Suprapubic skin (tissue), 4 donors: ENCODE data around the gene SSTR3. TPM values are rescaled to one million over a fixed set of nuclear protein-coding genes. Genes with fewer than 3 reads are reported as not detected.
"Not testable (repeated sequence)": the region's sequence is repeated elsewhere in the genome, so short reads cannot be mapped to it uniquely, and the experiment has no call there.

Experiments used
- DNase-seq, 2 donors: peaks; one replicate each; pipeline ENCODE4 v3.0.0-alpha.2; 2019; ENCODE audit warnings: low spot score in 2 of 2
- H3K27ac ChIP-seq: fragments of 200-600 bp; sonication (generic); one replicate; pipeline ENCODE4 v1.5.1; 2019
- H3K27me3 ChIP-seq: fragments of 200-600 bp; sonication (generic); one replicate; pipeline ENCODE4 v1.5.1; 2019
- H3K36me3 ChIP-seq: fragments of 200-600 bp; sonication (generic); one replicate; pipeline ENCODE4 v1.5.1; 2019
- H3K4me1 ChIP-seq: fragments of 200-600 bp; sonication (generic); one replicate; pipeline ENCODE4 v1.5.1; 2019
- H3K4me3 ChIP-seq: fragments of 200-600 bp; sonication (generic); one replicate; pipeline ENCODE4 v1.5.1; 2019; ENCODE audit warnings: mild to moderate bottlenecking
- H3K9me3 ChIP-seq: fragments of 200-600 bp; sonication (generic); one replicate; pipeline ENCODE4 v1.5.1; 2019
- CTCF ChIP-seq, 2 donors: fragments of 200-600 bp in 1 of 2; fragments of 450-650 bp in 1 of 2; sonication (generic) in 1 of 2; IDR thresholded peaks; one replicate each; pipeline ENCODE4 v1.5.1; 2016 to 2019; ENCODE audit warnings: antibody characterized with exemption in 2 of 2, mild to moderate bottlenecking in 1 of 2, moderate library complexity in 1 of 2
- EP300 ChIP-seq: sonication (generic); formaldehyde crosslinking; IDR thresholded peaks from one replicate; pipeline ENCODE4 v1.6.1; 2017; ENCODE audit warnings: antibody characterized with exemption
- POLR2A ChIP-seq, 2 donors: fragments of 450-650 bp; IDR thresholded peaks; one replicate each; pipeline ENCODE4 v1.6.1; 2017; ENCODE audit warnings: antibody characterized with exemption in 2 of 2, mild to moderate bottlenecking in 2 of 2, moderate library complexity in 2 of 2
- POLR2AphosphoS5 ChIP-seq, 3 donors: sonication (generic); formaldehyde crosslinking; IDR thresholded peaks; one replicate each; pipeline ENCODE4 v1.6.1; 2017; ENCODE audit warnings: antibody characterized with exemption in 3 of 3
- WGBS: methylation state at CpG from one replicate; pipeline ENCODE4 v1.1.5; 2018; 5-methylcytosine and 5-hydroxymethylcytosine counted together
- total RNA-seq, 4 donors: library from RNA; depleted of rRNA; stranded (reverse); fragments of >200 nt; gene quantifications; one replicate each; pipeline ENCODE4 v1.1.0, GENCODE V29; 2016

SSTR3 gene
- total RNA-seq, 4 donors from 2014 or later: not detected

- 86% methylated on average over 5 of the region's 5 CpGs for WGBS
Measured at GRCh38 chr22:37171662-37172061, 40.6 kb downstream of the SSTR3 start.

DNA sequence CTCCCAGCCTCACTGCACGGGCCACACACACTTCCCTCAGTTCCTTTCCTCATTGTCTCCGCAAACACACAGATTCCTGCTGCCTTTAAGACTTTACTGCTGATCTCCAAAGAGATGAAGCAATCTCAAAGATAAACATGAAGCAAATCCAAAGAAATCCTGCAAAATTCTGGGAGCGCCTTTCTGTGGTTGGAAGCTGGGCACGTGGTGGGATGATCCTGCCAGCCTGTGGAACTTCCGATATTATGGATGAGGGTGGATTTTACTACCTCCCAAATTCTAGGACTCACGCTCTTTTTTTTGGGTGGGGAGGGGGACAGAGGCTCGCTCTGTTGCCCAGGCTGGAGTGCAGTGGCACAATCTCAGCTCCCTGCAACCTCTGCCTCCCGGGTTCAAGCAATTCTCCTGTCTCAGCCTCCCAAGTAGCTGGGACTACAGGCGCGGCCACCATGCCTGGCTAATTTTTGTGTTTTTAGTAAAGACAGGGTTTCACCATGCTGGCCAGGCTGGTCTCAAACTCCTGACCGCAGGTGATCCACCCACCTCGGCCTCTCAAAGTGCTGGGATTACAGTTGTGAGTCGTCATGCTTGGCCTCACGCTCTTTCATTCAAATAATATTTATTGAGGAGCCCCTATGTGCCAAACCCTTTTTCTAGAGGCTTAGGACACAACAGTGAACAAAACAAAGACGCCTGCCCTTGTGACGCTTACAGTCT, 41.4 kb downstream of the SSTR3 start:
- peaks cover 29% of the 10 kb centered on the region for H3K4me1 ChIP-seq
- not testable (repeated sequence) for H3K36me3 ChIP-seq, H3K27me3 ChIP-seq, H3K9me3 ChIP-seq, H3K4me3 ChIP-seq, H3K27ac ChIP-seq
- 85% methylated on average over 16 of the region's 16 CpGs for WGBS
- DNase-seq: peak; percentile 47 to 76

More at GRCh38 chr22:37171662-37172061, 40.6 kb downstream of the SSTR3 start:
- no peaks in the 10 kb centered on the region for H3K27me3 ChIP-seq
- DNase-seq: no peak
- H3K4me1 ChIP-seq: peaks cover 35% of the 10 kb centered on the region
- TF ChIP-seq POLR2AphosphoS5 (IDR thresholded peaks at IDR 0.05) (no peak), CTCF (IDR thresholded peaks at IDR 0.05) (no peak), EP300 (no peak), POLR2A (IDR thresholded peaks at IDR 0.05) (no peak)
- H3K27ac ChIP-seq: no peak overlapping the region
- H3K36me3 ChIP-seq: no peaks in the 10 kb centered on the region
- H3K4me3 ChIP-seq: no peak overlapping the region
- no peaks in the 10 kb centered on the region for H3K9me3 ChIP-seq

- Histone ChIP-seq H3K27me3 (no peaks in the 10 kb centered on the region), H3K27ac (no peak overlapping the region), H3K9me3 (no peaks in the 10 kb centered on the region), H3K4me1 (peaks cover 24% of the 10 kb centered on the region), H3K4me3 (no peak overlapping the region), H3K36me3 (no peaks in the 10 kb centered on the region)
- no peak for TF ChIP-seq CTCF (IDR thresholded peaks at IDR 0.05)
- no peak for TF ChIP-seq POLR2A (IDR thresholded peaks at IDR 0.05)
- no peak for TF ChIP-seq POLR2AphosphoS5 (IDR thresholded peaks at IDR 0.05)
- no peak for TF ChIP-seq EP300
- WGBS: 84% methylated on average over 9 of the region's 10 CpGs
- DNase-seq: peak; percentile 51 to 78
Measured at GRCh38 chr22:37169947-37170688, 42.2 kb downstream of the SSTR3 start.

GRCh38 chr22:37169406-37169805, 42.9 kb downstream of the SSTR3 start:
- H3K4me3 ChIP-seq: no peak overlapping the region
- H3K27ac ChIP-seq: no peak overlapping the region
- WGBS: 90% methylated on average over 8 of the region's 8 CpGs

GRCh38 chr22:37167981-37168647, 44.2 kb downstream of the SSTR3 start:
- peak in 1 of 2 donors; percentile 37 for DNase-seq
- no peak overlapping the region for H3K4me3 ChIP-seq
- H3K4me1 ChIP-seq: peaks cover 24% of the 10 kb centered on the region
- H3K27ac ChIP-seq: no peak overlapping the region
- no peaks in the 10 kb centered on the region for H3K9me3 ChIP-seq
- WGBS: 58% methylated on average over 8 of the region's 8 CpGs
- H3K36me3 ChIP-seq: no peaks in the 10 kb centered on the region
- no peaks in the 10 kb centered on the region for H3K27me3 ChIP-seq
- TF ChIP-seq POLR2AphosphoS5 (IDR thresholded peaks at IDR 0.05): no peak
- TF ChIP-seq CTCF (IDR thresholded peaks at IDR 0.05): no peak
- no peak for TF ChIP-seq EP300
- TF ChIP-seq POLR2A (IDR thresholded peaks at IDR 0.05): no peak

More at GRCh38 chr22:37169406-37169805, 42.9 kb downstream of the SSTR3 start:
- Histone ChIP-seq H3K4me1 (peaks cover 24% of the 10 kb centered on the region), H3K27me3 (no peaks in the 10 kb centered on the region), H3K9me3 (no peaks in the 10 kb centered on the region), H3K36me3 (no peaks in the 10 kb centered on the region)
- TF ChIP-seq EP300 (no peak), CTCF (IDR thresholded peaks at IDR 0.05) (no peak), POLR2A (IDR thresholded peaks at IDR 0.05) (no peak), POLR2AphosphoS5 (IDR thresholded peaks at IDR 0.05) (no peak)
- peak; percentile 16 to 61 for DNase-seq
